ENCODE measurements around the gene HSF2.

The HSF2 gene

GRCh38 chr6:122393351-122393896 lies 6.0 kb upstream of the HSF2 start:
- DNase-seq (ENCODE audit: low spot score) (no peak), ATAC-seq (ENCODE audit: low read depth) (no peak)
- Histone ChIP-seq H3K27ac (ENCODE audit: poor library complexity, severe bottlenecking) (no peak overlapping the region), H3K9me3 (ENCODE audit: severe bottlenecking) (no peaks in the 10 kb centered on the region), H3K27me3 (ENCODE audit: insufficient read depth, poor library complexity, severe bottlenecking) (no peaks in the 10 kb centered on the region), H3K4me1 (ENCODE audit: insufficient read depth, poor library complexity, severe bottlenecking) (no peaks in the 10 kb centered on the region), H3K4me3 (ENCODE audit: severe bottlenecking) (no peak overlapping the region), H3K36me3 (ENCODE audit: low read depth) (no peaks in the 10 kb centered on the region)
- no peak for TF ChIP-seq CTCF (IDR thresholded peaks at IDR 0.05; ENCODE audit: poor library complexity, severe bottlenecking)

GRCh38 chr6:122394016-122394415 lies 5.4 kb upstream of the HSF2 start:
- H3K36me3 ChIP-seq (ENCODE audit: low read depth) = no peaks in the 10 kb centered on the region
- ATAC-seq (ENCODE audit: low read depth) (no peak), DNase-seq (ENCODE audit: low spot score) (no peak)
- no peaks in the 10 kb centered on the region for H3K27me3 ChIP-seq (ENCODE audit: insufficient read depth, poor library complexity, severe bottlenecking)
- no peaks in the 10 kb centered on the region for H3K9me3 ChIP-seq (ENCODE audit: severe bottlenecking)
- TF ChIP-seq CTCF (IDR thresholded peaks at IDR 0.05; ENCODE audit: poor library complexity, severe bottlenecking) = no peak
- H3K4me3 ChIP-seq (ENCODE audit: severe bottlenecking) = no peak overlapping the region
- no peak overlapping the region for H3K27ac ChIP-seq (ENCODE audit: poor library complexity, severe bottlenecking)
- peaks cover 5% of the 10 kb centered on the region for H3K4me1 ChIP-seq (ENCODE audit: insufficient read depth, poor library complexity, severe bottlenecking)

- no peak overlapping the region for H3K4me3 ChIP-seq (ENCODE audit: severe bottlenecking)
- no peaks in the 10 kb centered on the region for H3K27me3 ChIP-seq (ENCODE audit: insufficient read depth, poor library complexity, severe bottlenecking)
- no peak for ATAC-seq (ENCODE audit: low read depth)
- H3K9me3 ChIP-seq (ENCODE audit: severe bottlenecking) = no peaks in the 10 kb centered on the region
- no peak for TF ChIP-seq CTCF (IDR thresholded peaks at IDR 0.05; ENCODE audit: poor library complexity, severe bottlenecking)
- H3K4me1 ChIP-seq (ENCODE audit: insufficient read depth, poor library complexity, severe bottlenecking) = peaks cover 16% of the 10 kb centered on the region
- no peak for DNase-seq (ENCODE audit: low spot score)
- H3K36me3 ChIP-seq (ENCODE audit: low read depth) = no peaks in the 10 kb centered on the region; the same call in 1 of the 2 replicates
- peak overlapping the region; percentile 39 for H3K27ac ChIP-seq (ENCODE audit: poor library complexity, severe bottlenecking)
Measured at GRCh38 chr6:122399055-122399347, 451 bp upstream of the HSF2 start.

- peak overlapping the region; percentile 39 for H3K27ac ChIP-seq (ENCODE audit: poor library complexity, severe bottlenecking)
- no peak for TF ChIP-seq CTCF (IDR thresholded peaks at IDR 0.05; ENCODE audit: poor library complexity, severe bottlenecking)
- peaks cover 16% of the 10 kb centered on the region for H3K4me1 ChIP-seq (ENCODE audit: insufficient read depth, poor library complexity, severe bottlenecking)
- no peaks in the 10 kb centered on the region for H3K9me3 ChIP-seq (ENCODE audit: severe bottlenecking)
- no peak for DNase-seq (ENCODE audit: low spot score)
- H3K4me3 ChIP-seq (ENCODE audit: severe bottlenecking) = peak overlapping the region; percentile 99
- H3K36me3 ChIP-seq (ENCODE audit: low read depth) = no peaks in the 10 kb centered on the region; the same call in 1 of the 2 replicates
- no peaks in the 10 kb centered on the region for H3K27me3 ChIP-seq (ENCODE audit: insufficient read depth, poor library complexity, severe bottlenecking)
- no peak; the same call in 2 of the 3 replicates for ATAC-seq (ENCODE audit: low read depth)
Measured at GRCh38 chr6:122400121-122400450, 634 bp downstream of the HSF2 start.

- ATAC-seq (ENCODE audit: low read depth) = no peak
- H3K27ac ChIP-seq (ENCODE audit: poor library complexity, severe bottlenecking) = no peak overlapping the region
- no peak for DNase-seq (ENCODE audit: low spot score)
Measured at GRCh38 chr6:122400462-122401089, 1.1 kb downstream of the HSF2 start.

More at GRCh38 chr6:122400462-122401089, 1.1 kb downstream of the HSF2 start:
- H3K9me3 ChIP-seq (ENCODE audit: severe bottlenecking) = no peaks in the 10 kb centered on the region
- peaks cover 16% of the 10 kb centered on the region for H3K4me1 ChIP-seq (ENCODE audit: insufficient read depth, poor library complexity, severe bottlenecking)
- no peaks in the 10 kb centered on the region; the same call in 1 of the 2 replicates for H3K36me3 ChIP-seq (ENCODE audit: low read depth)
- no peak for TF ChIP-seq CTCF (IDR thresholded peaks at IDR 0.05; ENCODE audit: poor library complexity, severe bottlenecking)
- H3K4me3 ChIP-seq (ENCODE audit: severe bottlenecking) = peak overlapping the region; percentile 99
- no peaks in the 10 kb centered on the region for H3K27me3 ChIP-seq (ENCODE audit: insufficient read depth, poor library complexity, severe bottlenecking)
